H1 (cell line): ENCODE data around the gene DCAF15. TPM values are rescaled to one million over a fixed set of nuclear protein-coding genes. Genes with fewer than 3 reads are reported as not detected.

Source experiments
- CTCF ChIA-PET: fragments of 300-600 bp; sonication (Branson Sonifier 250); formaldehyde crosslinking; loops from one replicate; lab custom pipeline; 2021; ENCODE audit not compliant: partially characterized antibody; lab: Charles Lee
- POLR2A ChIA-PET: fragments of 300-600 bp; sonication (Branson Sonifier 250); formaldehyde crosslinking; loops from one replicate; lab custom pipeline; 2021; ENCODE audit warnings: inconsistent platforms; ENCODE audit not compliant: partially characterized antibody; lab: Charles Lee
- DNase-seq, 2 experiments: peaks; one replicate each; pipeline versions ENCODE4 v3.0.0 to v3.0.0-alpha.2; 2010 to 2022; ENCODE audit warnings: low spot score in 2 of 2, low read depth in 1 of 2, mixed read lengths in 1 of 2
- FAIRE-seq: peaks from 2 replicates; lab custom pipeline; 2011; peaks lifted over from hg19 to GRCh38; lab: Jason Lieb, UNC
- H2AFZ ChIP-seq: 2 replicates; pipeline ENCODE4 v1.8.1; 2012; ENCODE audit warnings: low read length, inconsistent platforms
- H2AK5ac ChIP-seq: 2 replicates; pipeline ENCODE4 v1.6.1; 2013; ENCODE audit warnings: low read depth, low read length
- H2BK120ac ChIP-seq: replicated peaks from 2 replicates; pipeline ENCODE3; 2013; ENCODE audit warnings: low read depth, low read length, inconsistent platforms
- H2BK12ac ChIP-seq: 2 replicates; pipeline ENCODE4 v1.6.1; 2013; ENCODE audit warnings: low read depth, low read length
- H2BK15ac ChIP-seq: 2 replicates; pipeline ENCODE4 v1.6.1; 2013; ENCODE audit warnings: low read length
- H2BK20ac ChIP-seq: 2 replicates; pipeline ENCODE4 v1.6.1; 2013; ENCODE audit warnings: low read length
- H2BK5ac ChIP-seq: 2 replicates; pipeline ENCODE4 v1.6.1; 2013; ENCODE audit warnings: low read depth, low read length
- H3K14ac ChIP-seq: 2 replicates; pipeline ENCODE4 v1.6.1; 2013; ENCODE audit warnings: inconsistent platforms; ENCODE audit not compliant: insufficient read length
- H3K18ac ChIP-seq: 2 replicates; pipeline ENCODE4 v1.6.1; 2013; ENCODE audit warnings: low read length; ENCODE audit errors: extremely low read depth
- H3K23ac ChIP-seq: 2 replicates; pipeline ENCODE4 v1.6.1; 2013; ENCODE audit warnings: inconsistent platforms; ENCODE audit not compliant: insufficient read length
- H3K23me2 ChIP-seq: 2 replicates; pipeline ENCODE4 v1.6.1; 2013; ENCODE audit warnings: low read depth, low read length
- H3K27ac ChIP-seq: 2 replicates; pipeline ENCODE4 v1.6.1; 2011; ENCODE audit warnings: low read depth, low read length, inconsistent platforms
- H3K27me3 ChIP-seq, 4 experiments: replicated peaks in 1 of 4; 1 replicate in 1 of 4; 2 replicates in 3 of 4; pipeline versions ENCODE4 v1.6.1 to v1.8.1; 2011 to 2013; ENCODE audit warnings: low read length in 3 of 4, mild to moderate bottlenecking in 3 of 4, inconsistent platforms in 2 of 4, mixed read lengths in 2 of 4, moderate library complexity in 1 of 4; ENCODE audit not compliant: control insufficient read depth in 3 of 4, insufficient read depth in 3 of 4; ENCODE audit errors: extremely low read depth in 1 of 4
- H3K36me3 ChIP-seq, 4 experiments: 2 replicates each; pipeline versions ENCODE4 v1.6.1 to v1.8.1; 2011 to 2013; ENCODE audit warnings: mild to moderate bottlenecking in 4 of 4, low read length in 3 of 4, moderate library complexity in 2 of 4, control low read depth in 1 of 4, inconsistent platforms in 1 of 4; ENCODE audit not compliant: insufficient read depth in 4 of 4, control insufficient read depth in 2 of 4
- H3K4ac ChIP-seq: replicated peaks from 2 replicates; pipeline ENCODE3; 2013; ENCODE audit warnings: low read length, low read depth, mixed read lengths, inconsistent platforms; ENCODE audit not compliant: insufficient read length
- H3K4me1 ChIP-seq, 4 experiments: replicated peaks in 1 of 4; 1 replicate in 1 of 4; 2 replicates in 3 of 4; pipeline versions ENCODE4 v1.6.1 to v1.8.1; 2011 to 2013; ENCODE audit warnings: low read length in 3 of 4, inconsistent platforms in 2 of 4, mixed read lengths in 1 of 4; ENCODE audit not compliant: insufficient read depth in 4 of 4, control insufficient read depth in 3 of 4
- H3K4me2 ChIP-seq, 2 experiments: 2 replicates each; pipeline versions ENCODE4 v1.6.1 to v1.8.1; 2011 to 2013; ENCODE audit warnings: low read depth in 2 of 2, low read length in 2 of 2, control low read depth in 1 of 2, inconsistent platforms in 1 of 2, mild to moderate bottlenecking in 1 of 2; ENCODE audit not compliant: insufficient read depth in 1 of 2
- H3K4me3 ChIP-seq, 4 experiments: fragments of 200-600, 300-600 bp in 1 of 4; sonication (generic), shearing (Covaris generic), sonication (Bioruptor Twin) in 1 of 4; 2 replicates each; pipeline versions ENCODE4 v1.5.1 to v1.8.1; 2011 to 2016; ENCODE audit warnings: low read length in 4 of 4, low read depth in 3 of 4, control low read depth in 2 of 4, inconsistent platforms in 2 of 4, mild to moderate bottlenecking in 2 of 4, mixed read lengths in 1 of 4, moderate library complexity in 1 of 4; ENCODE audit not compliant: insufficient read depth in 2 of 4; ENCODE audit errors: extremely low read depth in 1 of 4
- H3K56ac ChIP-seq: replicated peaks from 2 replicates; pipeline ENCODE3; 2013; ENCODE audit warnings: low read depth, mild to moderate bottlenecking, mixed read lengths, low read length, inconsistent platforms; ENCODE audit not compliant: insufficient read length
- H3K79me1 ChIP-seq: 2 replicates; pipeline ENCODE4 v1.6.1; 2013; ENCODE audit warnings: low read depth, low read length, control low read depth
- H3K79me2 ChIP-seq, 2 experiments: 2 replicates each; pipeline versions ENCODE4 v1.6.1 to v1.8.1; 2012 to 2013; ENCODE audit warnings: low read length in 2 of 2, mild to moderate bottlenecking in 2 of 2, inconsistent platforms in 1 of 2; ENCODE audit not compliant: insufficient read depth in 2 of 2, control insufficient read depth in 1 of 2
- H3K9ac ChIP-seq, 4 experiments: replicated peaks in 1 of 4; 1 replicate in 1 of 4; 2 replicates in 3 of 4; pipeline versions ENCODE4 v1.6.1 to v1.8.1; 2011 to 2013; ENCODE audit warnings: low read depth in 3 of 4, low read length in 3 of 4, control low read depth in 2 of 4, mild to moderate bottlenecking in 2 of 4, moderate library complexity in 2 of 4, inconsistent platforms in 1 of 4; ENCODE audit errors: extremely low read depth in 1 of 4
- H3K9me3 ChIP-seq, 2 experiments: 2 replicates each; pipeline versions ENCODE4 v1.6.1 to v1.8.1; 2012 to 2013; ENCODE audit warnings: mild to moderate bottlenecking in 2 of 2, moderate library complexity in 2 of 2, control low read depth in 1 of 2, inconsistent platforms in 1 of 2, low read depth in 1 of 2, low read length in 1 of 2, mixed read lengths in 1 of 2; ENCODE audit not compliant: insufficient read depth in 2 of 2
- H4K20me1 ChIP-seq, 2 experiments: replicated peaks in 1 of 2; 2 replicates each; pipeline versions ENCODE3 to v1.8.1; 2011 to 2013; ENCODE audit warnings: inconsistent platforms in 2 of 2, low read length in 2 of 2, mild to moderate bottlenecking in 1 of 2; ENCODE audit not compliant: insufficient read depth in 2 of 2, control insufficient read depth in 1 of 2
- H4K5ac ChIP-seq: 2 replicates; pipeline ENCODE4 v1.6.1; 2013; ENCODE audit warnings: low read length, low read depth, mixed read lengths, inconsistent platforms; ENCODE audit not compliant: insufficient read length
- H4K8ac ChIP-seq: 2 replicates; pipeline ENCODE4 v1.8.0; 2013; ENCODE audit warnings: mild to moderate bottlenecking, moderate library complexity, low read length, inconsistent platforms; ENCODE audit not compliant: insufficient read depth; ENCODE audit errors: extremely low read depth
- H4K91ac ChIP-seq: replicated peaks from 2 replicates; pipeline ENCODE3; 2013; ENCODE audit warnings: low read length, mixed read lengths, inconsistent platforms; ENCODE audit not compliant: insufficient read length
- JUND ChIP-seq: IDR thresholded peaks from 2 replicates; pipeline ENCODE4 v1.6.1; 2011; ENCODE audit warnings: mild to moderate bottlenecking, improper control_type of control experiment, low read length
- KDM4A ChIP-seq: IDR thresholded peaks from one replicate; pipeline ENCODE4 v1.7.1; 2012; ENCODE audit warnings: low read depth, mild to moderate bottlenecking, moderate library complexity, low read length, inconsistent platforms; ENCODE audit not compliant: severe bottlenecking
- POLR2A ChIP-seq, 2 experiments: IDR thresholded peaks; 1 replicate in 1 of 2; 2 replicates in 1 of 2; pipeline ENCODE4 v1.6.1; 2011; ENCODE audit warnings: low read depth in 2 of 2, low read length in 2 of 2, mild to moderate bottlenecking in 2 of 2; ENCODE audit errors: control extremely low read depth in 1 of 2
- POLR2AphosphoS5 ChIP-seq: IDR thresholded peaks from 2 replicates; pipeline ENCODE4 v1.6.1; 2011; ENCODE audit warnings: low read depth, low read length
- SP1 ChIP-seq: IDR thresholded peaks from 2 replicates; pipeline ENCODE4 v1.6.1; 2011; ENCODE audit warnings: low read depth, low read length
- TBP ChIP-seq: IDR thresholded peaks from 2 replicates; pipeline ENCODE4 v1.6.1; 2011; ENCODE audit warnings: low read depth, low read length, improper control_type of control experiment
- TCF12 ChIP-seq: IDR thresholded peaks from 2 replicates; pipeline ENCODE4 v1.6.1; 2011; ENCODE audit warnings: low read depth, mild to moderate bottlenecking, low read length
- TEAD4 ChIP-seq: IDR thresholded peaks from 2 replicates; pipeline ENCODE4 v1.6.1; 2012; ENCODE audit warnings: low read depth, low read length, inconsistent platforms, mixed read lengths
- WGBS, 2 experiments: shearing (Covaris generic) in 1 of 2; methylation state at CpG; one replicate each; pipeline versions ENCODE4 v1.1.6 to v1.1.7; 2013 to 2015; ENCODE audit warnings: low lambda C conversion rate in 2 of 2, mixed read lengths in 2 of 2, inconsistent platforms in 1 of 2, low coverage in 1 of 2, missing lambda C conversion rate in 1 of 2; ENCODE audit not compliant: insufficient replicate concordance in 2 of 2, insufficient coverage in 1 of 2, insufficient read length in 1 of 2; ENCODE audit errors: extremely low coverage in 1 of 2, missing lambda C conversion rate in 1 of 2; 5-methylcytosine and 5-hydroxymethylcytosine counted together
- polyA plus RNA-seq, 7 experiments: library from polyadenylated mRNA; depleted of rRNA in 3 of 7; stranded (reverse) in 5 of 7; unstranded in 2 of 7; fragments of >200 nt in 5 of 7; fragments of 200-250 nt in 2 of 7; gene quantifications; 1 replicate in 5 of 7; 2 replicates in 1 of 7; 4 replicates in 1 of 7; pipeline versions ENCODE4 v1.2.1 to v1.2.3, GENCODE V29; 2011 to 2013; ENCODE audit warnings: missing spikeins in 2 of 7, mixed read lengths in 2 of 7
- total RNA-seq: library from RNA; stranded (reverse); fragmentation: NEBNext Ultra II Directional; extraction: Animal tissue kit (Norgen Biotek cat#: 25700); gene quantifications from 2 replicates; pipeline ENCODE4 v1.2.1, GENCODE V29; 2021
- TF ChIP-seq, protein P1 (sequence below): IDR thresholded peaks from 2 replicates; pipeline ENCODE4 v1.6.1; 2012; ENCODE audit warnings: inconsistent platforms

Gene DCAF15
- total and polyA plus RNA-seq, 2 of the 8 experiments (the other 6 are each of a cell fraction or from before 2014, with no cell fraction given), result 68.7 to 80.8 TPM

DNA sequence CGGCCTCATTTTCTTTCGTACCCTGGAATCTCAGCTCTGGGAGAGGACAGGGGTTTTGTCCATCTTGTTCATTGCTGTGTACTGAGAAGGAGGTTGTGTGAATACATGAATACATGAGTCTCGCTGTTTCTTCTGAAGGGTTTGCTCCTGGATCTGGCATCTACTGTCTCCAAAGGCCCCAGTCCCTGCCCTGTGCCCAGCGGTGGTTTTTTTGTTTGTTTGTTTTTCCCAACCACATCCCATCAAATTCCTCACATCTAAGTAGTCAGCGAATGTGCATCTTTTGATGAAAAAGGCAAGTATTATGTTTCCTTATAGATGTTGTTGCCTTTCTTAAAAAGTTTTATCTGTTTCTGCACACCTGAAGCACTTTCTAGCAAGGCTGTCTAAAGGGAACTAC, 12.5 kb downstream of the DCAF15 start:
- Histone ChIP-seq H3K27me3 (peaks cover 0 to 4% (median 0%) of the 10 kb centered on the region in 4 experiments; a peak in 2 of 7 replicates), H2BK20ac (no peak overlapping the region), H2BK15ac (no peak overlapping the region), H3K4me2 (no peak overlapping the region), H4K5ac (no peak overlapping the region), H2BK12ac (no peak overlapping the region), H4K91ac (no peak overlapping the region), H3K23me2 (peaks cover 13% of the 10 kb centered on the region; the same call in 1 of the 2 replicates), H3K4ac (no peak overlapping the region), H2AFZ (no peak overlapping the region), H3K79me1 (no peaks in the 10 kb centered on the region), H3K18ac (no peak overlapping the region), H3K23ac (no peak overlapping the region), H2BK120ac (no peak overlapping the region), H3K4me1 (peaks cover 0 to 9% (median 4%) of the 10 kb centered on the region in 4 experiments; a peak in 4 of 7 replicates), H4K20me1 (no peaks in the 10 kb centered on the region), H2AK5ac (no peak overlapping the region), H3K14ac (no peak overlapping the region), H3K4me3 (no peak overlapping the region), H3K9me3 (no peaks in the 10 kb centered on the region), H3K79me2 (no peaks in the 10 kb centered on the region), H3K27ac (no peak overlapping the region), H3K36me3 (peaks cover 0 to 25% (median 19%) of the 10 kb centered on the region in 4 experiments; a peak in 6 of 8 replicates), H3K9ac (no peak overlapping the region), H4K8ac (no peak overlapping the region), H3K56ac (no peak overlapping the region), H2BK5ac (no peak overlapping the region)
- WGBS, 2 experiments, result 96% methylated on average over 5 of the region's 5 CpGs; no CpG with 5 or more reads in 1 of the 2 experiments
- ChIA-PET CTCF (no interaction called here), POLR2A (interaction anchor here (4.6 kb wide), 1 partner anchor 12 kb away, joined by 48 read pairs; the partner anchor contains the start of gene DCAF15)
- no peak for DNase-seq
- TF ChIP-seq TBP, result no peak
- TF ChIP-seq JUND, result no peak
- TF ChIP-seq POLR2AphosphoS5, result no peak
- TF ChIP-seq SP1, result no peak
- TF ChIP-seq KDM4A, result no peak
- TF ChIP-seq, protein P1, sequence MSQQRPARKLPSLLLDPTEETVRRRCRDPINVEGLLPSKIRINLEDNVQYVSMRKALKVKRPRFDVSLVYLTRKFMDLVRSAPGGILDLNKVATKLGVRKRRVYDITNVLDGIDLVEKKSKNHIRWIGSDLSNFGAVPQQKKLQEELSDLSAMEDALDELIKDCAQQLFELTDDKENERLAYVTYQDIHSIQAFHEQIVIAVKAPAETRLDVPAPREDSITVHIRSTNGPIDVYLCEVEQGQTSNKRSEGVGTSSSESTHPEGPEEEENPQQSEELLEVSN, result no peak
- TF ChIP-seq POLR2A (IDR thresholded peaks at IDR 0.05; ENCODE audit: control extremely low read depth in 1 of 2, low read depth in 2 of 2, low read length in 2 of 2), result no peak
- TF ChIP-seq TCF12, result no peak
- no peak for TF ChIP-seq TEAD4
- FAIRE-seq, result no peak
